ENCODE measurements around the gene ZC2HC1B.
A peak's percentile ranks its signal among the peaks of the same experiment; 100 is the strongest.

The ZC2HC1B gene

DNA sequence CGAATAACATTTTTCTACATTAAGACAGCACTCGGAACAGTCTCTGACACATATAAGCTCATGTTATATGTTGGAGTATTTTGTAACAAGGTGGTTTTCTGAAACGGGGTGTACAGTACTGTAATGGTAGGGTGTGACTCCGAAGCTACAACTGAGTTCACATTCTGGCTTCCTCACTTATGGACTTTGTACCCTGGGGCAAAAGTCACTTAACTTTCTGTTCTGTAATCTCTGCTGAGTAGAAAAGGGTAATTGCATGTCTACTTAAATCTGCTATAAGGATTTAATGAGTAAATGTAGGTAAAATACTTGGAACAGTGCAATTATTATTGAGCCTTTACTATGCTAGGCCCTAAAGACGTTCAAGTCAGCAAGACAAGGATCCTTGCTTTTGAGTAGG lies 25.9 kb upstream of the ZC2HC1B start:
- TF ChIP-seq, protein P1, sequence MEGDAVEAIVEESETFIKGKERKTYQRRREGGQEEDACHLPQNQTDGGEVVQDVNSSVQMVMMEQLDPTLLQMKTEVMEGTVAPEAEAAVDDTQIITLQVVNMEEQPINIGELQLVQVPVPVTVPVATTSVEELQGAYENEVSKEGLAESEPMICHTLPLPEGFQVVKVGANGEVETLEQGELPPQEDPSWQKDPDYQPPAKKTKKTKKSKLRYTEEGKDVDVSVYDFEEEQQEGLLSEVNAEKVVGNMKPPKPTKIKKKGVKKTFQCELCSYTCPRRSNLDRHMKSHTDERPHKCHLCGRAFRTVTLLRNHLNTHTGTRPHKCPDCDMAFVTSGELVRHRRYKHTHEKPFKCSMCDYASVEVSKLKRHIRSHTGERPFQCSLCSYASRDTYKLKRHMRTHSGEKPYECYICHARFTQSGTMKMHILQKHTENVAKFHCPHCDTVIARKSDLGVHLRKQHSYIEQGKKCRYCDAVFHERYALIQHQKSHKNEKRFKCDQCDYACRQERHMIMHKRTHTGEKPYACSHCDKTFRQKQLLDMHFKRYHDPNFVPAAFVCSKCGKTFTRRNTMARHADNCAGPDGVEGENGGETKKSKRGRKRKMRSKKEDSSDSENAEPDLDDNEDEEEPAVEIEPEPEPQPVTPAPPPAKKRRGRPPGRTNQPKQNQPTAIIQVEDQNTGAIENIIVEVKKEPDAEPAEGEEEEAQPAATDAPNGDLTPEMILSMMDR (IDR thresholded peaks at IDR 0.05; ENCODE audit: insufficient read depth, missing control alignments): no peak
- FAIRE-seq (no peak), DNase-seq (ENCODE audit: insufficient read length, low spot score) (no peak)

DNA sequence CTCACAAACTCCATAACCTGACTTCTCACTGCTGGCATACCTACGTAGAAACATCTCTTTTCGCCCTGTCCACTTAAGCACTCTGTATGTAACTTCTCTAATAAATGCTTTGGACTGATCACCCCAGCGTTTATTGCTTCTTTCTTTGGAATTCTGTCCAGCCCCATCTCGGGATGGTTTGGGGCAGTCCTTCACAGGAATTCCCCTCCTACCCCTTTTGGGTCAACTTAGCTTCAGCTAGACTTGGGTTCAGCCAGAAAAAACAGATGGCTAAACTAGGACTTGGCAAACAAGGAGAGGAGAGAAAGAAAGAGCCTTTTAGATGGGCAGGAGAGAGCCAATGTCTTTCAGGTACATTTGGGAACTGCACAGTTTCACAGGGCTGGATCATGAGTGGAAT lies 25.1 kb upstream of the ZC2HC1B start:
- TF ChIP-seq, protein P1 (IDR thresholded peaks at IDR 0.05; ENCODE audit: insufficient read depth, missing control alignments): no peak
- no peak for DNase-seq (ENCODE audit: insufficient read length, low spot score)
- no peak for FAIRE-seq

DNA sequence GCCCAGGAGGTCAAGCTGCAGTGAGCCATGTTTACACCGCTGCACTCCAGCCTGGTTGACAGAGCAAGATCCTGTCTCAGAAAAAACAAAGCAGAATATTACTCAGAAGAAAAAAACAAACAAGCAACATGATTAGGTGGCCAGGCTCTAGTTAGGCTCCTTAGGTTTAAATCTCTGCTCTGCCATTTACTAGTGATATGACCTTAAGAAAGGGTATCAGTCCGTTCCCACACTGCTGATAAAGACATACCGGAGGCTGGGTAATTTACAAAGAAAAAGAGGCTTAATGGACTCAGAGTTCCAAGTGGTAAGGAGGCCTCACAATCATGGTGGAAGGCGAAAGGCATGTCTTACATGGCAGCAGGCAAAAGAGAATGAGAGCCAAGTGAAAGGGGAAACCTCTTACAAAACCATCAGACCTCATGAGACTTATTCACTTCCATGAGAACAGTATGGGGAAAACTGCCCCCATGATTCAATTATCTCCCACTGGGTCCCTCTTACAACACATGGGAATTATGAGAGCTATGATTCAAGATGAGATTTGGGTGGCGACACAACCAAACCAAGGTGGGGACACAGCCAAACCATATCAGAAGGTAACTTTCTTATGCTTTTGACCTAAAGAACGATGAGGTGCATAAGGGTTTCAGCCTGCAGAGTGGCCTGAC lies 23.5 kb upstream of the ZC2HC1B start:
- FAIRE-seq (no peak), DNase-seq (ENCODE audit: insufficient read length, low spot score) (no peak)
- TF ChIP-seq, protein P1 (IDR thresholded peaks at IDR 0.05; ENCODE audit: insufficient read depth, missing control alignments): no peak

DNA sequence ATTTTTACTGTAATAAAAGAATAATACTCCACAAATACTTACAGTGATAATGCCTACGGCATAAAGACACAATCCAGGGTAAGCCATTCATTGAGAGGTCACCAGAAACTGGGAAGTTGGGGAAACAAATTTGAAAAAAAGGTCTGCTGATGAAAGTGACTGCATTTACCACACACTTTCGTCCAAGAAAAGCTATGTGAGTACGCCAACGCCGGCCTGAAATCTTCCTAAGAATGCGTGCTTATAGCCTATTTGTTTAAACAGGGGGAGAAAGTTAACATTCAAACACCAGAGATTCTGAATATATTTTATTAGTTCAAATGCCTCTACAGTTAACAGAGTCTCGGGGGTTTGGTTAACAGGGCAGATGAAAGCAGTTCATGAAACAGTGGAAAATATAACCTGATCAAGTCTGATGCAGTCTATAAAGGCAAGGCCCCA lies 21.8 kb upstream of the ZC2HC1B start:
- FAIRE-seq (no peak), DNase-seq (ENCODE audit: insufficient read length, low spot score) (no peak)
- TF ChIP-seq, protein P1 (IDR thresholded peaks at IDR 0.05; ENCODE audit: insufficient read depth, missing control alignments): no peak

DNA sequence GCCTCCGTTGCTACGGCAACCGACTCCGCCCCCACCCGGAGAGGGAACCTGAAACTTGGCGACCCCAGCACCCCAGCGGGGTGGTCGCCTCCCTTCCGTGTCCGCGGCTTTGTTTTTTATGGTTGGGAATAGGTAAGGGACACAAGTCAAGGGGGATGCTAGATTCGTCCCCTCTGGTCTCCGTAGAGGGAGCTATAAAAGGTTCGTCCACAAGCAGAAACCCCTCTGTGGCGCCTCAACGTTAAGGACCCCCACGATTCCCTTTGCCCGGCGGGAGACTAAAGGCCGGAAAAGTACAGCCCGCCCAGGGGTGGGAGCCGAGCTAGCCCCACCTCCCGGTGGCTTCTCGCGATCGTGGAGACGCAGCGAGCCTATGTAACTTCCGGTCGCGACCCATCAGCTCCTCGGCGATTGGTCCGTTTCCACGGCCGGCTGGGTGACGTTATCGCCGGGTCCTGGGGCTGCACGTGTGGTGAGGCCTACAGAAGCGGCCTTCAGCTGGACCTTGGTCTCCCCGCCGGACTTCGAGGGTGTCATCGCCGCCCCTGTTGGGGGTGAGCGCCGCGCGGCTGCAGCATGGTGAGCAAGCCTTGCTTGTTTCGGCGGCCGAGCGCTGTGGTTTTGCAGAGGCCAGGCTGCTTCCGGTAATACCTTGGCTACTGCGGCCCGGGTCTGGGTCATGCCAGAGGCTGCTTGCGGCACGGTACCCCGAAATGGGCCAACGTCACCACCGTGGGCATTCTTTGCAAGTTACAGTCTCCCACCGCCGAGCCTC lies 21.2 kb upstream of the ZC2HC1B start, which contains the start of gene LTV1:
TSS of gene LTV1 (plus strand) at position 437 of the 775 bp plus-strand sequence. CDS start at position 577, 140 bp downstream.
- TF ChIP-seq, protein P1 (IDR thresholded peaks at IDR 0.05; ENCODE audit: insufficient read depth, missing control alignments): no peak
- DNase-seq (ENCODE audit: insufficient read length, low spot score) (peak; percentile 73), FAIRE-seq (no peak)

DNA sequence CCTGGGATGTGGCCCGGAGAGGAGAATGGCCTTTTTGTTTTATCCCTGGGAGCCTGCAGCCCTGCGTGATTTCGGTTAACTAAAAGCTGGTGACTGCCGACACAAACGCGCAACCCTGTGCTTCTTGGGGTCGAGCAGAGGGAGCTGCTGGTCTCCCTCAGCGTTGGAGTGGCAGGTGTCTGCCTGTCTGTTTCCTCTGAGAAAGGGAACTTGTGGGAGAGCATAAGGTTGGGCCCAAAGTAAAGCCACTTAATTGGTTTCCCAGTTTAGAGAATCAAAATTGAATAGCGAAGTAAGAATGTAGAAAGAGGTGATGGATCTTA lies 20.6 kb upstream of the ZC2HC1B start:
- no peak for FAIRE-seq
- TF ChIP-seq, protein P1 (IDR thresholded peaks at IDR 0.05; ENCODE audit: insufficient read depth, missing control alignments): no peak
- DNase-seq (ENCODE audit: insufficient read length, low spot score): no peak

DNA sequence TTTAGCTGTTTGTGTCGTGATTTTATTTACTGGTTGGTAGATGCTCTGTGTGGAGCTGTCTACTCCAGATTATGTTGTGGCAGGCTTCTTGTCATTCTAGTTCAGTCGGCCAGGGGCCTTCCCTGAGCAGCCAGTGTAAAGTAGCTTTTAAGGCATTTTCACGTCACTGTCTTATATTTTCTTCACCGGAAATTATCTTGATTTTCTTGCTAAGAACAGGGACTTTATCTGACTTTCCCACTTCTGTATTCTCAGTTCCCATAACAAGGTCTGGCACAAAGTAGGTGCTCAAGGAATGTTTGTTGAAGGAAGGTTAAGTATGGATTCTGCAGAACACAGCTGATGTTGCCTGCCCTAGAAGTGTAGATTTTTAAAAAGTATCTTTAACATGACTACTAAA lies 20.3 kb upstream of the ZC2HC1B start:
- TF ChIP-seq, protein P1 (IDR thresholded peaks at IDR 0.05; ENCODE audit: insufficient read depth, missing control alignments): no peak
- FAIRE-seq (no peak), DNase-seq (ENCODE audit: insufficient read length, low spot score) (no peak)

Data from D721Med (cell line).